MM.1S (cell line): ENCODE results near the gene RIPOR3.

Experiments
- DNase-seq: peaks from one replicate; pipeline ENCODE4 v3.0.0-alpha.2; 2015
- H2AFZ ChIP-seq: fragments of 300-600 bp; sonication (generic); 2 replicates; pipeline ENCODE4 v1.6.0; 2016; ENCODE audit warnings: antibody characterized with exemption, low read length
- H3F3A ChIP-seq: fragments of 300-600 bp; sonication (generic); 2 replicates; pipeline ENCODE4 v1.6.1; 2016; ENCODE audit warnings: mild to moderate bottlenecking, antibody characterized with exemption, low read length, moderate library complexity, mixed read lengths; ENCODE audit not compliant: insufficient read depth
- H3K27ac ChIP-seq: fragments of 300-600 bp; sonication (generic); 2 replicates; pipeline ENCODE4 v1.5.1; 2016; ENCODE audit warnings: mild to moderate bottlenecking, low read length
- H3K27me3 ChIP-seq: fragments of 300-600 bp; sonication (generic); replicated peaks from 2 replicates; pipeline ENCODE4 v1.6.0; 2016; ENCODE audit warnings: low read length; ENCODE audit not compliant: insufficient read depth
- H3K36me3 ChIP-seq: fragments of 300-600 bp; sonication (generic); replicated peaks from 2 replicates; pipeline ENCODE4 v1.6.1; 2016; ENCODE audit warnings: mild to moderate bottlenecking, low read length, mixed read lengths; ENCODE audit not compliant: insufficient read depth
- H3K4me1 ChIP-seq: fragments of 300-600 bp; sonication (generic); 2 replicates; pipeline ENCODE4 v1.6.1; 2016; ENCODE audit warnings: low read length, mixed read lengths
- H3K4me2 ChIP-seq: fragments of 300-600 bp; sonication (generic); 2 replicates; pipeline ENCODE4 v1.6.0; 2016; ENCODE audit warnings: low read depth, low read length
- H3K4me3 ChIP-seq: fragments of 300-600 bp; sonication (generic); 2 replicates; pipeline ENCODE4 v1.5.1; 2016; ENCODE audit warnings: low read length, mixed read lengths
- H3K79me2 ChIP-seq: fragments of 300-600 bp; sonication (generic); 2 replicates; pipeline ENCODE4 v1.6.1; 2016; ENCODE audit warnings: mixed run types, low read length, mixed read lengths
- H3K9ac ChIP-seq: fragments of 300-600 bp; sonication (generic); 2 replicates; pipeline ENCODE4 v1.6.1; 2016; ENCODE audit warnings: low read length, mixed read lengths
- H3K9me2 ChIP-seq: fragments of 300-600 bp; sonication (generic); replicated peaks from 2 replicates; pipeline ENCODE4 v1.6.1; 2016; ENCODE audit warnings: mild to moderate bottlenecking, low read length, mixed read lengths; ENCODE audit not compliant: insufficient read depth
- H3K9me3 ChIP-seq: fragments of 300-600 bp; sonication (generic); replicated peaks from 2 replicates; pipeline ENCODE4 v1.6.1; 2016; ENCODE audit warnings: mild to moderate bottlenecking, low read length, mixed read lengths; ENCODE audit not compliant: insufficient read depth
- H4K20me1 ChIP-seq: fragments of 300-600 bp; sonication (generic); 2 replicates; pipeline ENCODE4 v1.6.1; 2016; ENCODE audit warnings: mild to moderate bottlenecking, low read length, moderate library complexity, mixed read lengths; ENCODE audit not compliant: insufficient read depth
- EZH2 ChIP-seq: fragments of 300-600 bp; sonication (generic); optimal IDR thresholded peaks from 2 replicates; pipeline ENCODE3; 2017; ENCODE audit warnings: low read depth, mild to moderate bottlenecking, antibody characterized with exemption, low read length, mixed read lengths
- EZH2phosphoT487 ChIP-seq: fragments of 300-600 bp; sonication (generic); IDR thresholded peaks from 2 replicates; pipeline ENCODE4 v1.6.1; 2018; ENCODE audit warnings: antibody characterized with exemption, low read length
- TF ChIP-seq, protein P1 (sequence below): fragments of 300-600 bp; sonication (generic); IDR thresholded peaks from 2 replicates; pipeline ENCODE4 v1.5.1; 2016; ENCODE audit warnings: antibody characterized with exemption, low read length, mixed read lengths

Gene RIPOR3

DNA sequence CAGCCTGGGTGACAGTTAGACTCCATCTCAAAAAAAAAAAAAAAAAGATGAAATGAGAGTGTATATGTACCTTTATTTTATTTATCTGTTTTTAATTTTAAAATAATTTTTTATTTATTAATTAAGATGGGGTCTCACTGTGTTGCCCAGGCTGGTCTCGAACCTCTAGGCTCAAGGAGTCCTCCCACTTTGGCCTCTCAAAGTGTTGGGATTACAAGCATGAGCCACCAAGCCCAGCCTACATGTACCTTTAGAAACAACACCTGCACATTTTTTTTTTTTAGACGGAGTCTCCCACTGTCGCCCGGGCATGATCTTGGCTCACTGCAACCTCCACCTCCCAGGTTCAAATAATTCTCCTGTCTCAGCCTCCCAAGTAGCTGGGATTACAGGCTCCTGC is 28.0 kb upstream of the RIPOR3 start:
- no peak overlapping the region for H3K27ac ChIP-seq
- H3F3A ChIP-seq, result no peaks in the 10 kb centered on the region
- DNase-seq, result no peak
- no peaks in the 10 kb centered on the region for H3K9me3 ChIP-seq
- H3K36me3 ChIP-seq, result no peaks in the 10 kb centered on the region
- H3K27me3 ChIP-seq, result no peaks in the 10 kb centered on the region
- H3K9ac ChIP-seq, result no peak overlapping the region
- TF ChIP-seq EZH2phosphoT487, result no peak
- TF ChIP-seq, protein P1, sequence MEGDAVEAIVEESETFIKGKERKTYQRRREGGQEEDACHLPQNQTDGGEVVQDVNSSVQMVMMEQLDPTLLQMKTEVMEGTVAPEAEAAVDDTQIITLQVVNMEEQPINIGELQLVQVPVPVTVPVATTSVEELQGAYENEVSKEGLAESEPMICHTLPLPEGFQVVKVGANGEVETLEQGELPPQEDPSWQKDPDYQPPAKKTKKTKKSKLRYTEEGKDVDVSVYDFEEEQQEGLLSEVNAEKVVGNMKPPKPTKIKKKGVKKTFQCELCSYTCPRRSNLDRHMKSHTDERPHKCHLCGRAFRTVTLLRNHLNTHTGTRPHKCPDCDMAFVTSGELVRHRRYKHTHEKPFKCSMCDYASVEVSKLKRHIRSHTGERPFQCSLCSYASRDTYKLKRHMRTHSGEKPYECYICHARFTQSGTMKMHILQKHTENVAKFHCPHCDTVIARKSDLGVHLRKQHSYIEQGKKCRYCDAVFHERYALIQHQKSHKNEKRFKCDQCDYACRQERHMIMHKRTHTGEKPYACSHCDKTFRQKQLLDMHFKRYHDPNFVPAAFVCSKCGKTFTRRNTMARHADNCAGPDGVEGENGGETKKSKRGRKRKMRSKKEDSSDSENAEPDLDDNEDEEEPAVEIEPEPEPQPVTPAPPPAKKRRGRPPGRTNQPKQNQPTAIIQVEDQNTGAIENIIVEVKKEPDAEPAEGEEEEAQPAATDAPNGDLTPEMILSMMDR, result no peak
- TF ChIP-seq EZH2, result no peak
- no peak overlapping the region for H3K4me2 ChIP-seq
- no peak overlapping the region for H3K4me3 ChIP-seq
- no peak overlapping the region for H2AFZ ChIP-seq
- H3K4me1 ChIP-seq, result no peaks in the 10 kb centered on the region
- no peaks in the 10 kb centered on the region for H3K9me2 ChIP-seq
- H3K79me2 ChIP-seq, result no peaks in the 10 kb centered on the region
- H4K20me1 ChIP-seq, result no peaks in the 10 kb centered on the region

DNA sequence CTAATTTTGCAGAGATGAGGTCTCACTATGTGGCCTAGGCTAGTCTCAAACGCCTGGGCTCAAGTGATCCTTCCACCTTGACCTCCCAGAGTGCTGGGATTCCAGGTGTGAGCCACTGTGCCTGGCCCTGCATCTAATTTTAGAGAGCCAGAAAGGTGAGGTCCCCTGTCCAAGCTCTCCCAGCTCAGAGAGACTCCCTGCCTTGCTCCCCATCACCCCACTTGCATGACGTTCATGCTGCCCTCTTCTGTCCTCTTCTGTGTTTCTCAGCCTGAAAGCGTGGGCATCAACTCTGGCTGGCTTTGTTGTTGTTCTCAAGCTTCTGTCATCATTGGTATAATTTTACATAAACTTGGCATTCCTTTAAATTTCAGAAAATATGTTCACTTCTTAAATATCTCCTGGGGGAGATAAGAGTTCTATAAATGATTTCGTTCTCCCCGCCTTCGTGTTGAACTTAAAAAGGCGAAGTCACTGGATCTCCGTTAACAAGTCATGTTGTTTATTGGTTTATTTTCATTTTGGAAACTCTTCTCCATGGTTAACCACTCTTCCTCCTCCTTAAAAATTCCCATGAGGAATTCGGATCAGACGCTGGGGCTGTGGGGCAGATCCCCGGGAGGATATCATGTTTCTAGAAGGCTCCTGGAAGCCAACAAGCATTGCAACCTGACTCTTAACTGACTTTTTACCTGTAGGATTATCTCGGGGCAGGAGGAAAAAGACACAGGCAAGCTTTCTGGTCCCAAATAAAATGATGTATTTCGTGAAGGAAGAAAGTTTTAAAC is 26.8 kb upstream of the RIPOR3 start:
- H3K27me3 ChIP-seq, result no peaks in the 10 kb centered on the region
- H3K9ac ChIP-seq, result no peak overlapping the region
- no peak overlapping the region for H3K4me3 ChIP-seq
- H3K9me3 ChIP-seq, result no peaks in the 10 kb centered on the region
- no peak overlapping the region for H3K27ac ChIP-seq
- no peak overlapping the region for H2AFZ ChIP-seq
- no peaks in the 10 kb centered on the region for H3K36me3 ChIP-seq
- no peaks in the 10 kb centered on the region for H3K79me2 ChIP-seq
- TF ChIP-seq EZH2 (no peak), EZH2phosphoT487 (no peak)
- TF ChIP-seq, protein P1, result no peak
- H3K9me2 ChIP-seq, result no peaks in the 10 kb centered on the region
- no peaks in the 10 kb centered on the region for H3F3A ChIP-seq
- H4K20me1 ChIP-seq, result no peaks in the 10 kb centered on the region
- no peak for DNase-seq
- H3K4me2 ChIP-seq, result no peak overlapping the region
- no peaks in the 10 kb centered on the region for H3K4me1 ChIP-seq

DNA sequence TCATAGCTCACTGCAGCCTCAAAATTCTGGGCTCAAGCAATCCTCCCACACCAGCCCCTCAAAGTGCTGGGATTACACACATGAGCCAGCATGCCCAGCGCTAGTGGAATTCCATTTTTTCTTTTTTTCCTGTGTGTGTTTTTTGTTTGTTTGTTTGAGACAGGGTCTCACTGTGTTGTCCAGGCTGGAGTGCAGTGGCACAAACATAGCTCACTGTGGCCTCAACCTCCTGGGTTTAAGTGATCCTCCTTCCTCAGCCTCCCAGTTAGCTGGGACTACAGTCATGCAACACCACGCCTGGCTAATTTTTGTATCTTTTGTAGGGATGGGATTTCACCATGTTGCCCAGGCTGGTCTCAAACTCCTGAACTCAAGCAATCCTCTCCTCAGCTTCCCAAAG is 26.0 kb upstream of the RIPOR3 start:
- Histone ChIP-seq H3K36me3 (no peaks in the 10 kb centered on the region), H3K9me3 (no peaks in the 10 kb centered on the region), H3K27me3 (no peaks in the 10 kb centered on the region), H3K79me2 (no peaks in the 10 kb centered on the region), H3K9ac (no peak overlapping the region), H3F3A (no peaks in the 10 kb centered on the region), H3K4me2 (no peak overlapping the region), H3K27ac (no peak overlapping the region), H4K20me1 (no peaks in the 10 kb centered on the region), H3K4me3 (no peak overlapping the region), H2AFZ (no peak overlapping the region), H3K4me1 (no peaks in the 10 kb centered on the region), H3K9me2 (no peaks in the 10 kb centered on the region)
- TF ChIP-seq EZH2phosphoT487 (no peak), EZH2 (no peak)
- TF ChIP-seq, protein P1, result no peak
- DNase-seq, result no peak
